ENCODE data around the gene IGF1R.

Gene IGF1R

GRCh38 chr15:98625614-98626013 lies 22.7 kb upstream of the IGF1R start:
- DNase-seq (ENCODE audit: insufficient read length, low spot score) (no peak), FAIRE-seq (no peak)
- no peak for TF ChIP-seq POLR2A (IDR thresholded peaks at IDR 0.05; ENCODE audit: low read depth, low read length)

DNA sequence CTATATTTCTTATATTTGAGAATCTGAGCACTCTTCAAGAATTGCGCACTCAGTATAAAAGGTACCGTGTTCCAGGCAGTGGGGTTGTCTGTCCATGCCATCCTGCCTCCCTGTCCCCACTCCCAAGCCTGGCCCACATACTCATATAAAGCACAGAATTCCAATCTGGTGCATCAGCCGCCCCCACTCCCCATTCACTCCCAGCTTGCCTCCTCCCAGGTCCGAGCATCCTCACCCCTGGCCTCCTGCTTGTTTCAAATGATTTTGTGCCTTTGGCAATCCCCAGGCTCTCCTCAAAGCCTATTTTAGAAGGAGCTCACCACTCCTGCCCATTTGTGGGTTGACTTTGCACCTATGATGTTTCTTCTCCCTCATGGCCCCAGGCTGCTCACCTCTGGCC lies 22.2 kb upstream of the IGF1R start:
- DNase-seq (ENCODE audit: insufficient read length, low spot score) (no peak), FAIRE-seq (no peak)
- TF ChIP-seq POLR2A (IDR thresholded peaks at IDR 0.05; ENCODE audit: low read depth, low read length): no peak

DNA sequence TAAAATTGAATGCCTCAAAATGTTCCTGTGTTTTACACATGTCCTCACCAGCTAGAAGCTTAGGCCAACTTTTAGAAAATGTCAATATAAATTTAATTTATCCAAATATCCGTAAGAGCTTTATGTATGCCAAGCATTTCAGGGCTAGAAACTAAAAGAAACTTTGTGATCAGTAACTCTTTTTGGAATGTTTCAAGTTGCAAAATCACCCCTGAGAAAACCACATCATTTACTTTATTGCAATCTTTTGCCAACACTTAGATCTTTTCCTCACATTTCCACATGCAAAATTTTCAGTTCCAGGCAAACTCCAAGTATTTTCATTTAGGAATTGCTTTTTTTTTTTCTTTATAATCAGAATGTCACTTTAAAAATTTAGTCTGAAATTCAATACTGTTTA lies 20.1 kb upstream of the IGF1R start:
- FAIRE-seq: no peak
- TF ChIP-seq POLR2A (IDR thresholded peaks at IDR 0.05; ENCODE audit: low read depth, low read length): no peak
- no peak for DNase-seq (ENCODE audit: insufficient read length, low spot score)

DNA sequence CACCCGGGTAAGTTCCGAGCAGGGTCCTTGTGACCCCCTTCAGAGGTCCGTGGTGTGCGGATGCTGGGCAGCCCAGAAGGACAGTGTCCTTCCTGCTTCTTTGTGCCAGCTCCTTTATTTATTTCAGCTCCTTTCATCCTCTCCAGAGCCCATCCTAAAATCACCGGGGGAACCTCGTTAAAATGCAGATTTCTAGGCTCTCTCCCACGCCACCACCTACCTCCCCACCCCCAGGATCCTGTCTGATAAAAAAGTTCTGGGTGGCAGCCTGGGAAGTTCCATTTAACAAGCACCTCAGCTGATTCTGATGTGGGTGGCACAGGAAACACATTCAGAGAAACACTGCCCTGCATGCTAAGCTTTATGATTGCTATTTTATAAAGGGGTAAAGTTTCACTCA lies 12.5 kb upstream of the IGF1R start:
- FAIRE-seq: no peak
- no peak for DNase-seq (ENCODE audit: insufficient read length, low spot score)
- no peak for TF ChIP-seq POLR2A (IDR thresholded peaks at IDR 0.05; ENCODE audit: low read depth, low read length)

GRCh38 chr15:98643115-98643514 lies 5.2 kb upstream of the IGF1R start:
- no peak for TF ChIP-seq POLR2A (IDR thresholded peaks at IDR 0.05; ENCODE audit: low read depth, low read length)
- no peak for FAIRE-seq
- DNase-seq (ENCODE audit: insufficient read length, low spot score): no peak

- no peak for TF ChIP-seq POLR2A (IDR thresholded peaks at IDR 0.05; ENCODE audit: low read depth, low read length)
- FAIRE-seq: no peak
- no peak for DNase-seq (ENCODE audit: insufficient read length, low spot score)
Measured at GRCh38 chr15:98646546-98647025, 1.8 kb upstream of the IGF1R start.

- no peak for TF ChIP-seq POLR2A (IDR thresholded peaks at IDR 0.05; ENCODE audit: low read depth, low read length)
- DNase-seq (ENCODE audit: insufficient read length, low spot score): peak; percentile 38
- no peak for FAIRE-seq
Measured at GRCh38 chr15:98647026-98647773, 1.1 kb upstream of the IGF1R start.

- TF ChIP-seq POLR2A (IDR thresholded peaks at IDR 0.05; ENCODE audit: low read depth, low read length): no peak
- no peak for FAIRE-seq
- no peak for DNase-seq (ENCODE audit: insufficient read length, low spot score)
Measured at GRCh38 chr15:98648654-98649471, 524 bp downstream of the IGF1R start.

DNA sequence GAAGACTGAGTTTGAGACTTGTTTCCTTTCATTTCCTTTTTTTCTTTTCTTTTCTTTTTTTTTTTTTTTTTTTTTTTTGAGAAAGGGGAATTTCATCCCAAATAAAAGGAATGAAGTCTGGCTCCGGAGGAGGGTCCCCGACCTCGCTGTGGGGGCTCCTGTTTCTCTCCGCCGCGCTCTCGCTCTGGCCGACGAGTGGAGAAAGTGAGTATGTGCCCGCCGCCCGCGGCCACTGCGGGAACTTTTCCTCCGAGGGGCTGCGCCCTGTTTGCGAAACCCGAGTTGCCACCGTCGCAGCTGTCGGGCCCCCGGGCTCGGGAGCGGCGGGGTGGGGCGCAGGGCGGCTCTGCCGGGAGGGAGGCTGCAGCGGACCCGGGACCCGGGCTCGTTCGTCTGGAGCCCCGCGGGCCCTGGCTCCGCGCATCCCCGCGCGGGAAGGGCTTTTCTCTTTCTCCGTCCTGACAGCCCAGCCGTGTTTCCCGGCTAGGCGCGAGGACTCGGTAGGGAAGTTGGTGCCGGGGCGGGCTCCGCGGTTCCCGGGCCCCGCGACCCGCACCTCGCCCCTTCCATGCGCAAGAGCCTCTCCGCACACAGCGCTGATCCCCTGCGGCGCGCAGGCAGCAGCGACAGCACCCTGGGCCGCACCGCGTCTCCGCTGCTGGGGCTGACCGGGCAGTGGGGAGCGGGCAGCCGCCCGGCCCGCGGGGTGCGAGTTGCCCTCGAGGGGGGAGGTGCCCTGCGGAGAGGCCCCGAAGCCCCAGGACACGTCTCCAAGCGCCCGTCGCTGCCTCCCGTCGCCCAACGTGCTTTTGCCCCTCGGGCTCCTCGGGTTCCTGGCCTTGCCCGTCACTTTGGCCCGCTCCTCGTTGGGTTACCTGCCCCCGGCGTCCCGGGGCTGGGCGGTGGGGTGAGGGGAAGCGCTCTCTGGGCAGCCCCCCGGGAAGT lies 1.4 kb downstream of the IGF1R start:
- FAIRE-seq (no peak), DNase-seq (ENCODE audit: insufficient read length, low spot score) (no peak)
- no peak for TF ChIP-seq POLR2A (IDR thresholded peaks at IDR 0.05; ENCODE audit: low read depth, low read length)

GRCh38 chr15:98650417-98651035 lies 2.2 kb downstream of the IGF1R start:
- FAIRE-seq (no peak), DNase-seq (ENCODE audit: insufficient read length, low spot score) (no peak)
- no peak for TF ChIP-seq POLR2A (IDR thresholded peaks at IDR 0.05; ENCODE audit: low read depth, low read length)

DNA sequence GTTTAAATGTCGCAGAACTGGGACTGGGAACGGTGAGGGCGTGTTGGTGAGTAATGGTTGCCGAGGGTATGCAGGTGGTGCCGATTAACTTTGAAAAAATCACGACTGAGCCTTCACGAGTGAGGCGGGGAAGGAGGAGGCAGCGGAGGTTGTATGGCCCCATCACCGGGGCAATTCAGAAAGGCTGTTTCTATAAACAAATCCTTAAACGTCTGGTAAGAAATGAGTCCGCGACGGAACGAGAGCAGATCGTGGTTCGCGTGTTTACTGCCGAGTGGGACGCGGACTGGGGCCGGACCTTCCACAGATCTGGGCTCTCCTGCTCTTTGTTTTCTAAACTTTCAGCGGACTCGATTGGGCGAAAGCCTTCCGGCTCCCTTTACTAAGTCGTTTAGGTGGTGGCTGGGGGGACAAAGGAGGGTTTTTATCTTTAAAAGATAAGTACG lies 2.7 kb downstream of the IGF1R start:
- no peak for DNase-seq (ENCODE audit: insufficient read length, low spot score)
- TF ChIP-seq POLR2A (IDR thresholded peaks at IDR 0.05; ENCODE audit: low read depth, low read length): no peak
- no peak for FAIRE-seq

DNA sequence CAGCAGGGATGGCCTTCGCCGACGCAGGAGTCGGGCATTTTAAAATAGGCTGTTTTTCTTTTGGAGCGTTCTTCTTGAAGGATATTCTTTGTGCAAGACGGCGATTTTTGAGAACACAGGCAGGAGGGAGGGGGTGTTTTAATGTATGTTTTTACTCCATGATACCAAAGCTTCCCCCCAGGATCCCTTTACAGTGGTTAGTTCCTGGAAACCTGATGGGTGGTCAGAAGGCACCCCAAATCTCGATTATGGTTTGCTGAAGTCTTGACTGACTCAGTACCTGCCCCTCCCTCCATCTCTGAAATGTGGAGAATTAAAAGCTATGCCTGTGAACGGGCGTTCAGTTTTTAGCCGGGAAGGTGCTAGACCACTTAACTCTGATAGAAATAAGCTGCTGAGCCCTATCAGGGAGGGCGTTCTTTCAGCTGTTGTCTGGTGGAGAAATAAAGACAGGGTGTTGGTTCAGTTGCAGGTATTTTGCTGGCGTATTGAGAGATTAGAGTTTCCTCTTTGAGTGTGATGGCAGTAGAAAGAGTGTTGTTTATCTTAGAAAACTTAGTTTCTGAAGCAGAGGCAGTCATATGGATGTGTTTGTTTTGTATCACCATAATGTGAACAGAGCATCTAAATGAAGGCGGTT lies 3.4 kb downstream of the IGF1R start:
- DNase-seq (ENCODE audit: insufficient read length, low spot score): no peak
- no peak for TF ChIP-seq POLR2A (IDR thresholded peaks at IDR 0.05; ENCODE audit: low read depth, low read length)
- no peak for FAIRE-seq

- FAIRE-seq: no peak
- TF ChIP-seq POLR2A (IDR thresholded peaks at IDR 0.05; ENCODE audit: low read depth, low read length): no peak
Measured at GRCh38 chr15:98653686-98654085, 5.3 kb downstream of the IGF1R start.

More at GRCh38 chr15:98653686-98654085, 5.3 kb downstream of the IGF1R start:
- no peak for DNase-seq (ENCODE audit: insufficient read length, low spot score)

All from H54 (cell line).